HEK293 (cell line): ENCODE measurements around the gene ENDOD1.

ENCODE experiments used
- CTCF ChIA-PET: fragments of 350-600 bp; formaldehyde crosslinking; extraction: SDS; loops from one replicate; lab custom pipeline; 2021; ENCODE audit warnings: antibody characterized with exemption; lab: Yijun Ruan, JAX
- POLR2A ChIA-PET: fragments of 300-600 bp; formaldehyde crosslinking; extraction: SDS; loops from one replicate; lab custom pipeline; 2020; ENCODE audit warnings: antibody characterized with exemption, inconsistent platforms; lab: Yijun Ruan, JAX
- H3K27ac ChIP-seq: fragments of 200-500 bp; sonication (Bioruptor generic); 2 replicates; pipeline ENCODE4 v1.5.1; 2014; ENCODE audit warnings: low read depth, low read length, control low read depth, inconsistent platforms; ENCODE audit errors: extremely low read depth
- H3K36me3 ChIP-seq, 2 experiments: fragments of 200-500 bp in 1 of 2; sonication (Bioruptor generic) in 1 of 2; 1 replicate in 1 of 2; 2 replicates in 1 of 2; pipeline ENCODE4 v1.5.1; 2014 to 2017; ENCODE audit warnings: inconsistent platforms in 2 of 2, low read length in 2 of 2; ENCODE audit not compliant: control insufficient read depth in 2 of 2, insufficient read depth in 1 of 2
- H3K4me1 ChIP-seq: fragments of 200-500 bp; sonication (Bioruptor generic); 2 replicates; pipeline ENCODE4 v1.5.1; 2014; ENCODE audit warnings: mild to moderate bottlenecking, low read length, inconsistent platforms; ENCODE audit not compliant: control insufficient read depth, insufficient read depth
- H3K4me3 ChIP-seq: 2 replicates; pipeline ENCODE4 v1.5.1; 2011; ENCODE audit warnings: low read depth, mild to moderate bottlenecking, control low read depth, low read length, moderate library complexity
- H3K9me3 ChIP-seq: fragments of 200-500 bp; sonication (Bioruptor generic); 2 replicates; pipeline ENCODE4 v1.5.1; 2014; ENCODE audit warnings: low read depth, low read length, inconsistent platforms; ENCODE audit not compliant: control insufficient read depth, insufficient read depth
- BCL11A ChIP-seq: fragments of 450-650 bp; formaldehyde crosslinking; IDR thresholded peaks from 2 replicates; pipeline ENCODE4 v1.5.1; 2016; ENCODE audit warnings: low read depth, missing biosample characterization, missing genetic modification characterization
- FEZF1 ChIP-seq: fragments of 450-650 bp; formaldehyde crosslinking; IDR thresholded peaks from 2 replicates; pipeline ENCODE4 v1.5.1; 2016; ENCODE audit warnings: missing biosample characterization, missing genetic modification characterization
- KLF10 ChIP-seq: fragments of 450-650 bp; IDR thresholded peaks from 2 replicates; pipeline ENCODE4 v1.5.1; 2018; ENCODE audit warnings: missing biosample characterization, mild to moderate bottlenecking, missing genetic modification characterization
- KLF8 ChIP-seq: fragments of 450-650 bp; formaldehyde crosslinking; IDR thresholded peaks from 2 replicates; pipeline ENCODE4 v1.5.1; 2016; ENCODE audit warnings: missing biosample characterization, missing genetic modification characterization
- KLF9 ChIP-seq: fragments of 450-650 bp; formaldehyde crosslinking; IDR thresholded peaks from 2 replicates; pipeline ENCODE4 v1.5.1; 2016; ENCODE audit warnings: missing biosample characterization, missing genetic modification characterization, low read depth
- OSR2 ChIP-seq: fragments of 450-650 bp; formaldehyde crosslinking; IDR thresholded peaks from 2 replicates; pipeline ENCODE4 v1.5.1; 2016; ENCODE audit warnings: missing biosample characterization, missing genetic modification characterization
- PBX3 ChIP-seq: sonication (generic); formaldehyde crosslinking; IDR thresholded peaks from 2 replicates; pipeline ENCODE4 v1.8.1; 2022; ENCODE audit warnings: mild to moderate bottlenecking, moderate library complexity, missing genetic modification reagents
- PRDM1 ChIP-seq: fragments of 450-650 bp; formaldehyde crosslinking; IDR thresholded peaks from 2 replicates; pipeline ENCODE4; 2016; ENCODE audit warnings: missing biosample characterization, missing genetic modification characterization
- SCRT2 ChIP-seq: fragments of 450-650 bp; formaldehyde crosslinking; IDR thresholded peaks from 2 replicates; pipeline ENCODE4 v1.5.1; 2016; ENCODE audit warnings: missing biosample characterization, missing genetic modification characterization
- SETDB1 ChIP-seq: IDR thresholded peaks from one replicate; pipeline ENCODE4 v1.6.1; 2017; ENCODE audit warnings: mild to moderate bottlenecking, low read length, moderate library complexity, mixed read lengths; ENCODE audit not compliant: insufficient read length
- SP3 ChIP-seq: fragments of 450-650 bp; formaldehyde crosslinking; IDR thresholded peaks from 2 replicates; pipeline ENCODE4 v1.5.1; 2016; ENCODE audit warnings: missing biosample characterization, missing genetic modification characterization
- SP7 ChIP-seq: fragments of 450-650 bp; formaldehyde crosslinking; IDR thresholded peaks from 2 replicates; pipeline ENCODE4 v1.5.1; 2016; ENCODE audit warnings: missing biosample characterization, missing genetic modification characterization
- YY1 ChIP-seq: fragments of 450-650 bp; formaldehyde crosslinking; IDR thresholded peaks from 2 replicates; pipeline ENCODE4 v1.5.1; 2018; ENCODE audit warnings: missing biosample characterization, missing genetic modification characterization
- ZBTB17 ChIP-seq: fragments of 450-650 bp; formaldehyde crosslinking; IDR thresholded peaks from 2 replicates; pipeline ENCODE4 v1.5.1; 2016; ENCODE audit warnings: missing biosample characterization, missing genetic modification characterization
- ZNF121 ChIP-seq: fragments of 450-650 bp; formaldehyde crosslinking; IDR thresholded peaks from 2 replicates; pipeline ENCODE4 v1.5.1; 2016; ENCODE audit warnings: missing biosample characterization, missing genetic modification characterization
- ZNF132 ChIP-seq: fragments of 450-650 bp; formaldehyde crosslinking; IDR thresholded peaks from 2 replicates; pipeline ENCODE4 v1.5.1; 2017; ENCODE audit warnings: missing biosample characterization, missing genetic modification characterization, borderline replicate concordance
- ZNF530 ChIP-seq: fragments of 450-650 bp; formaldehyde crosslinking; IDR thresholded peaks from 2 replicates; pipeline ENCODE4 v1.5.1; 2016; ENCODE audit warnings: low read depth, missing biosample characterization, missing genetic modification characterization
- ZNF549 ChIP-seq: fragments of 450-650 bp; IDR thresholded peaks from 2 replicates; pipeline ENCODE4 v1.5.1; 2018; ENCODE audit warnings: missing biosample characterization, missing genetic modification characterization, mild to moderate bottlenecking, inconsistent platforms, moderate library complexity
- ZNF558 ChIP-seq: fragments of 450-650 bp; formaldehyde crosslinking; IDR thresholded peaks from 2 replicates; pipeline ENCODE4 v1.5.1; 2016; ENCODE audit warnings: missing biosample characterization, missing genetic modification characterization
- ZNF560 ChIP-seq: fragments of 450-650 bp; formaldehyde crosslinking; IDR thresholded peaks from 2 replicates; pipeline ENCODE4 v1.5.1; 2017; ENCODE audit warnings: missing biosample characterization, missing genetic modification characterization, borderline replicate concordance
- ZNF600 ChIP-seq: fragments of 450-650 bp; formaldehyde crosslinking; IDR thresholded peaks from 2 replicates; pipeline ENCODE4 v1.5.1; 2016; ENCODE audit warnings: missing biosample characterization, missing genetic modification characterization
- ZNF747 ChIP-seq: fragments of 450-650 bp; formaldehyde crosslinking; IDR thresholded peaks from 2 replicates; pipeline ENCODE4 v1.5.1; 2016; ENCODE audit warnings: missing biosample characterization, missing genetic modification characterization
- ZNF768 ChIP-seq: fragments of 450-650 bp; formaldehyde crosslinking; IDR thresholded peaks from 2 replicates; pipeline ENCODE4 v1.5.1; 2018; ENCODE audit warnings: missing biosample characterization, mild to moderate bottlenecking, missing genetic modification characterization
- ZSCAN30 ChIP-seq: fragments of 450-650 bp; IDR thresholded peaks from 2 replicates; pipeline ENCODE4 v1.5.1; 2018; ENCODE audit warnings: missing biosample characterization, mild to moderate bottlenecking, missing genetic modification characterization, moderate library complexity
- TF ChIP-seq, protein P1 (sequence below): fragments of 450-650 bp; formaldehyde crosslinking; IDR thresholded peaks from 2 replicates; pipeline ENCODE4 v1.5.1; 2016; ENCODE audit warnings: missing biosample characterization, missing genetic modification characterization
- TF ChIP-seq, protein P2 (sequence below): fragments of 450-650 bp; formaldehyde crosslinking; optimal IDR thresholded peaks from 2 replicates; pipeline ENCODE3; 2016; ENCODE audit warnings: missing biosample characterization, mild to moderate bottlenecking, missing genetic modification characterization
- TF ChIP-seq, protein P3 (sequence below): fragments of 450-650 bp; formaldehyde crosslinking; IDR thresholded peaks from 2 replicates; pipeline ENCODE4 v1.5.1; 2016; ENCODE audit warnings: missing biosample characterization, missing genetic modification characterization

ENDOD1 gene

GRCh38 chr11:95067039-95067840, 22.4 kb upstream of the ENDOD1 start (continued):
- TF ChIP-seq, protein P1, sequence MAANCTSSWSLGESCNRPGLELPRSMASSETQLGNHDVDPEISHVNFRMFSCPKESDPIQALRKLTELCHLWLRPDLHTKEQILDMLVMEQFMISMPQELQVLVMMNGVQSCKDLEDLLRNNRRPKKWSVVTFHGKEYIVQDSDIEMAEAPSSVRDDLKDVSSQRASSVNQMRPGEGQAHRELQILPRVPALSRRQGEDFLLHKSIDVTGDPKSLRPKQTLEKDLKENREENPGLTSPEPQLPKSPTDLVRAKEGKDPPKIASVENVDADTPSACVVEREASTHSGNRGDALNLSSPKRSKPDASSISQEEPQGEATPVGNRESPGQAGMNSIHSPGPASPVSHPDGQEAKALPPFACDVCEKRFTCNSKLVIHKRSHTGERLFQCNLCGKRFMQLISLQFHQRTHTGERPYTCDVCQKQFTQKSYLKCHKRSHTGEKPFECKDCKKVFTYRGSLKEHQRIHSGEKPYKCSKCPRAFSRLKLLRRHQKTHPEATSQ, result 0 out of 2 replicates have a peak, but pooled peaks have one; percentile 53
- TF ChIP-seq ZNF558, result no peak

- ChIA-PET CTCF (interaction anchor here (0.8 to 10.7 kb wide), 8 partner anchors 12 to 845 kb away, joined by 3 to 63 read pairs (median 11); partner anchors contain the start of gene ENDOD1), POLR2A (interaction anchor here (0.8 to 3.7 kb wide), 21 partner anchors 8 to 1322 kb away, joined by 3 to 31 read pairs (median 5); partner anchors contain the start of genes AMOTL1, CCDC82, CEP57 and CWC15)
- peak overlapping the region; percentile 79 for H3K4me3 ChIP-seq
- no peaks in the 10 kb centered on the region for H3K9me3 ChIP-seq
- no peak for TF ChIP-seq ZNF132 (tag by site-specific recombination)
- TF ChIP-seq FEZF1, result no peak
- TF ChIP-seq ZNF560 (tag by site-specific recombination), result no peak
- peak; percentile 88; the same call in 1 of the 2 replicates for TF ChIP-seq ZBTB17 (tag by site-specific recombination)
- peak; percentile 24; the same call in 1 of the 2 replicates for TF ChIP-seq ZNF600 (tag by site-specific recombination)
- TF ChIP-seq, protein P2, sequence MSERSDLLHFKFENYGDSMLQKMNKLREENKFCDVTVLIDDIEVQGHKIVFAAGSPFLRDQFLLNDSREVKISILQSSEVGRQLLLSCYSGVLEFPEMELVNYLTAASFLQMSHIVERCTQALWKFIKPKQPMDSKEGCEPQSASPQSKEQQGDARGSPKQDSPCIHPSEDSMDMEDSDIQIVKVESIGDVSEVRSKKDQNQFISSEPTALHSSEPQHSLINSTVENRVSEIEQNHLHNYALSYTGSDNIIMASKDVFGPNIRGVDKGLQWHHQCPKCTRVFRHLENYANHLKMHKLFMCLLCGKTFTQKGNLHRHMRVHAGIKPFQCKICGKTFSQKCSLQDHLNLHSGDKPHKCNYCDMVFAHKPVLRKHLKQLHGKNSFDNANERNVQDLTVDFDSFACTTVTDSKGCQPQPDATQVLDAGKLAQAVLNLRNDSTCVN (tag by site-specific recombination), result no peak
- no peak for TF ChIP-seq BCL11A
- TF ChIP-seq ZNF530 (tag by site-specific recombination), result no peak
- no peak for TF ChIP-seq ZNF747
- TF ChIP-seq ZNF121 (tag by site-specific recombination), result no peak
- TF ChIP-seq PRDM1 (tag by site-specific recombination), result no peak
- TF ChIP-seq KLF9 (tag by site-specific recombination), result no peak
- TF ChIP-seq PBX3, result no peak; the same call in 1 of the 2 replicates
- H3K4me1 ChIP-seq, result no peaks in the 10 kb centered on the region
- peak overlapping the region; percentile 86 for H3K27ac ChIP-seq
- H3K36me3 ChIP-seq, result peaks cover 0 to 4% of the 10 kb centered on the region in 2 experiments; a peak in 1 of 3 replicates
Observed at GRCh38 chr11:95067841-95068219, 21.8 kb upstream of the ENDOD1 start.

DNA sequence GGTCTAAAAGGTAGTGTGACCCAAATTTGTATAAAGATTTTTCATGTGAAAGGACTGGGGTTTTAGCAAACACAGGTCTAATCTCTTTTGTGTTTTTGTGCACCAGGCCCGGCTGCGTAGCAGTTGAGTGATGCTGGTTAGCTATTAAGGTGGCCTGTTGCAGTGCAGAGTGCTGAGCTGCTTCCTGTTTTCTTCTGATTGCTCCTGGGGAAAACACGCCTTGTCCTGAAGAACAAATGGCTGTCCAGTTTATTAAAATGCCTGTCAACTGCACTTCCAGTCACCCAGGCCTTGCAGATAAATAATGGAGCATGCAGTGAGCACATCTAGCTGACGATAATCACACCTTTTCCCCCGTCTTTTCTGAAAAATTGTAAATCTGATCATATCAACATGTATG, 21.1 kb upstream of the ENDOD1 start:
- Histone ChIP-seq H3K9me3 (no peaks in the 10 kb centered on the region), H3K4me1 (no peaks in the 10 kb centered on the region), H3K27ac (0 out of 2 replicates have a peak overlapping the region, but pooled peaks have one; percentile 86), H3K36me3 (peaks cover 0 to 4% of the 10 kb centered on the region in 2 experiments; a peak in 1 of 3 replicates), H3K4me3 (peak overlapping the region; percentile 79)
- ChIA-PET CTCF (interaction anchor here (1.2 to 10.7 kb wide), 11 partner anchors 12 to 637 kb away, joined by 3 to 63 read pairs (median 12); partner anchors contain the start of gene ENDOD1), POLR2A (interaction anchor here (1.1 to 3.7 kb wide), 8 partner anchors 11 to 722 kb away, joined by 3 to 31 read pairs (median 10); partner anchors contain the start of genes CEP57, CWC15, ENDOD1 and FAM76B)
- TF ChIP-seq SCRT2 (tag by site-specific recombination) (peak; percentile 93), OSR2 (tag by site-specific recombination) (0 out of 2 replicates have a peak, but pooled peaks have one; percentile 26), ZSCAN30 (0 out of 2 replicates have a peak, but pooled peaks have one; percentile 62), SETDB1 (peak; percentile 46), YY1 (tag by site-specific recombination) (0 out of 2 replicates have a peak, but pooled peaks have one; percentile 25), SP3 (peak; percentile 33; the same call in 1 of the 2 replicates), KLF8 (tag by site-specific recombination) (0 out of 2 replicates have a peak, but pooled peaks have one; percentile 11), SP7 (tag by site-specific recombination) (no peak), ZNF549 (tag by site-specific recombination) (no peak), ZNF768 (peak; percentile 70; the same call in 1 of the 2 replicates), KLF10 (tag by site-specific recombination) (0 out of 2 replicates have a peak, but pooled peaks have one; percentile 47)
- TF ChIP-seq, protein P3, sequence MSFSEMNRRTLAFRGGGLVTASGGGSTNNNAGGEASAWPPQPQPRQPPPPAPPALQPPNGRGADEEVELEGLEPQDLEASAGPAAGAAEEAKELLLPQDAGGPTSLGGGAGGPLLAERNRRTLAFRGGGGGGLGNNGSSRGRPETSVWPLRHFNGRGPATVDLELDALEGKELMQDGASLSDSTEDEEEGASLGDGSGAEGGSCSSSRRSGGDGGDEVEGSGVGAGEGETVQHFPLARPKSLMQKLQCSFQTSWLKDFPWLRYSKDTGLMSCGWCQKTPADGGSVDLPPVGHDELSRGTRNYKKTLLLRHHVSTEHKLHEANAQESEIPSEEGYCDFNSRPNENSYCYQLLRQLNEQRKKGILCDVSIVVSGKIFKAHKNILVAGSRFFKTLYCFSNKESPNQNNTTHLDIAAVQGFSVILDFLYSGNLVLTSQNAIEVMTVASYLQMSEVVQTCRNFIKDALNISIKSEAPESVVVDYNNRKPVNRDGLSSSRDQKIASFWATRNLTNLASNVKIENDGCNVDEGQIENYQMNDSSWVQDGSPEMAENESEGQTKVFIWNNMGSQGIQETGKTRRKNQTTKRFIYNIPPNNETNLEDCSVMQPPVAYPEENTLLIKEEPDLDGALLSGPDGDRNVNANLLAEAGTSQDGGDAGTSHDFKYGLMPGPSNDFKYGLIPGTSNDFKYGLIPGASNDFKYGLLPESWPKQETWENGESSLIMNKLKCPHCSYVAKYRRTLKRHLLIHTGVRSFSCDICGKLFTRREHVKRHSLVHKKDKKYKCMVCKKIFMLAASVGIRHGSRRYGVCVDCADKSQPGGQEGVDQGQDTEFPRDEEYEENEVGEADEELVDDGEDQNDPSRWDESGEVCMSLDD (tag by site-specific recombination), result no peak
